ENCODE measurements around the gene SRPK2. TPM values are rescaled to one million over a fixed set of nuclear protein-coding genes. Genes with fewer than 3 reads are reported as not detected.

Gene SRPK2
- polyA plus RNA-seq, 1 donor: 26.7 TPM

- no peaks in the 10 kb centered on the region for H3K27me3 ChIP-seq (ENCODE audit: control insufficient read depth, insufficient read depth, low read length)
- no peak overlapping the region for H3K27ac ChIP-seq (ENCODE audit: low read length)
- WGBS (ENCODE audit: insufficient coverage, low lambda C conversion rate): 100% methylated on average over 2 of the region's 3 CpGs
- no peak for DNase-seq
- no peaks in the 10 kb centered on the region for H3K4me1 ChIP-seq (ENCODE audit: control insufficient read depth, insufficient read depth, low read length)
- no peaks in the 10 kb centered on the region for H3K9me3 ChIP-seq (ENCODE audit: control insufficient read depth, low read depth, low read length)
- no peak overlapping the region for H3K4me3 ChIP-seq (ENCODE audit: low read length)
- no peaks in the 10 kb centered on the region for H3K36me3 ChIP-seq (ENCODE audit: control insufficient read depth, insufficient read depth, low read length)
Measured at GRCh38 chr7:105286441-105286840, 102.3 kb downstream of the SRPK2 start.

GRCh38 chr7:105285118-105285874, 103.4 kb downstream of the SRPK2 start:
- Histone ChIP-seq H3K27ac (ENCODE audit: low read length) (no peak overlapping the region), H3K4me3 (ENCODE audit: low read length) (no peak overlapping the region), H3K9me3 (ENCODE audit: control insufficient read depth, low read depth, low read length) (no peaks in the 10 kb centered on the region), H3K36me3 (ENCODE audit: control insufficient read depth, insufficient read depth, low read length) (no peaks in the 10 kb centered on the region), H3K4me1 (ENCODE audit: control insufficient read depth, insufficient read depth, low read length) (no peaks in the 10 kb centered on the region), H3K27me3 (ENCODE audit: control insufficient read depth, insufficient read depth, low read length) (no peaks in the 10 kb centered on the region)
- 92% methylated on average over 4 of the region's 12 CpGs for WGBS (ENCODE audit: insufficient coverage, low lambda C conversion rate)
- DNase-seq: no peak

- no peak for DNase-seq
- H3K36me3 ChIP-seq (ENCODE audit: control insufficient read depth, insufficient read depth, low read length): no peaks in the 10 kb centered on the region
- H3K9me3 ChIP-seq (ENCODE audit: control insufficient read depth, low read depth, low read length): no peaks in the 10 kb centered on the region
- no peak overlapping the region for H3K27ac ChIP-seq (ENCODE audit: low read length)
- H3K27me3 ChIP-seq (ENCODE audit: control insufficient read depth, insufficient read depth, low read length): no peaks in the 10 kb centered on the region
- 76% methylated on average over 3 of the region's 6 CpGs for WGBS (ENCODE audit: insufficient coverage, low lambda C conversion rate)
- no peaks in the 10 kb centered on the region for H3K4me1 ChIP-seq (ENCODE audit: control insufficient read depth, insufficient read depth, low read length)
- H3K4me3 ChIP-seq (ENCODE audit: low read length): no peak overlapping the region
Measured at GRCh38 chr7:105284014-105284413, 104.7 kb downstream of the SRPK2 start.

GRCh38 chr7:105281966-105282365, 106.8 kb downstream of the SRPK2 start:
- H3K9me3 ChIP-seq (ENCODE audit: control insufficient read depth, low read depth, low read length): no peaks in the 10 kb centered on the region
- no peaks in the 10 kb centered on the region for H3K36me3 ChIP-seq (ENCODE audit: control insufficient read depth, insufficient read depth, low read length)
- no peak overlapping the region for H3K4me3 ChIP-seq (ENCODE audit: low read length)
- 100% methylated on average over 1 of the region's 2 CpGs for WGBS (ENCODE audit: insufficient coverage, low lambda C conversion rate)
- H3K4me1 ChIP-seq (ENCODE audit: control insufficient read depth, insufficient read depth, low read length): no peaks in the 10 kb centered on the region
- H3K27me3 ChIP-seq (ENCODE audit: control insufficient read depth, insufficient read depth, low read length): no peaks in the 10 kb centered on the region
- no peak overlapping the region for H3K27ac ChIP-seq (ENCODE audit: low read length)
- DNase-seq: no peak

- no peak for DNase-seq
- no peaks in the 10 kb centered on the region for H3K9me3 ChIP-seq (ENCODE audit: control insufficient read depth, low read depth, low read length)
- H3K4me1 ChIP-seq (ENCODE audit: control insufficient read depth, insufficient read depth, low read length): no peaks in the 10 kb centered on the region
- no peak overlapping the region for H3K4me3 ChIP-seq (ENCODE audit: low read length)
- H3K27me3 ChIP-seq (ENCODE audit: control insufficient read depth, insufficient read depth, low read length): no peaks in the 10 kb centered on the region
- no CpG with 5 or more reads among the region's 1 CpG for WGBS (ENCODE audit: insufficient coverage, low lambda C conversion rate)
- no peaks in the 10 kb centered on the region for H3K36me3 ChIP-seq (ENCODE audit: control insufficient read depth, insufficient read depth, low read length)
- H3K27ac ChIP-seq (ENCODE audit: low read length): no peak overlapping the region
Measured at GRCh38 chr7:105279688-105280007, 109.1 kb downstream of the SRPK2 start.

GRCh38 chr7:105278973-105279687, 109.6 kb downstream of the SRPK2 start:
- Histone ChIP-seq H3K9me3 (ENCODE audit: control insufficient read depth, low read depth, low read length) (no peaks in the 10 kb centered on the region), H3K27ac (ENCODE audit: low read length) (no peak overlapping the region), H3K4me1 (ENCODE audit: control insufficient read depth, insufficient read depth, low read length) (no peaks in the 10 kb centered on the region), H3K36me3 (ENCODE audit: control insufficient read depth, insufficient read depth, low read length) (no peaks in the 10 kb centered on the region), H3K4me3 (ENCODE audit: low read length) (no peak overlapping the region), H3K27me3 (ENCODE audit: control insufficient read depth, insufficient read depth, low read length) (no peaks in the 10 kb centered on the region)
- no CpG with 5 or more reads among the region's 8 CpGs for WGBS (ENCODE audit: insufficient coverage, low lambda C conversion rate)
- no peak for DNase-seq

GRCh38 chr7:105278565-105278964, 110.2 kb downstream of the SRPK2 start:
- DNase-seq: no peak
- Histone ChIP-seq H3K27ac (ENCODE audit: low read length) (no peak overlapping the region), H3K27me3 (ENCODE audit: control insufficient read depth, insufficient read depth, low read length) (no peaks in the 10 kb centered on the region), H3K36me3 (ENCODE audit: control insufficient read depth, insufficient read depth, low read length) (no peaks in the 10 kb centered on the region), H3K4me1 (ENCODE audit: control insufficient read depth, insufficient read depth, low read length) (no peaks in the 10 kb centered on the region), H3K9me3 (ENCODE audit: control insufficient read depth, low read depth, low read length) (no peaks in the 10 kb centered on the region), H3K4me3 (ENCODE audit: low read length) (no peak overlapping the region)
- WGBS (ENCODE audit: insufficient coverage, low lambda C conversion rate): 95% methylated on average over 5 of the region's 5 CpGs

- Histone ChIP-seq H3K27me3 (ENCODE audit: control insufficient read depth, insufficient read depth, low read length) (no peaks in the 10 kb centered on the region), H3K4me3 (ENCODE audit: low read length) (no peak overlapping the region), H3K36me3 (ENCODE audit: control insufficient read depth, insufficient read depth, low read length) (no peaks in the 10 kb centered on the region), H3K4me1 (ENCODE audit: control insufficient read depth, insufficient read depth, low read length) (no peaks in the 10 kb centered on the region), H3K27ac (ENCODE audit: low read length) (no peak overlapping the region), H3K9me3 (ENCODE audit: control insufficient read depth, low read depth, low read length) (no peaks in the 10 kb centered on the region)
- no peak for DNase-seq
- WGBS (ENCODE audit: insufficient coverage, low lambda C conversion rate): no CpG with 5 or more reads among the region's 6 CpGs
Measured at GRCh38 chr7:105277341-105277740, 111.4 kb downstream of the SRPK2 start.

- WGBS (ENCODE audit: insufficient coverage, low lambda C conversion rate): no CpG with 5 or more reads among the region's 9 CpGs
- H3K27ac ChIP-seq (ENCODE audit: low read length): no peak overlapping the region
- no peaks in the 10 kb centered on the region for H3K27me3 ChIP-seq (ENCODE audit: control insufficient read depth, insufficient read depth, low read length)
- no peaks in the 10 kb centered on the region for H3K9me3 ChIP-seq (ENCODE audit: control insufficient read depth, low read depth, low read length)
- no peak overlapping the region for H3K4me3 ChIP-seq (ENCODE audit: low read length)
- H3K4me1 ChIP-seq (ENCODE audit: control insufficient read depth, insufficient read depth, low read length): peaks cover 5% of the 10 kb centered on the region
- H3K36me3 ChIP-seq (ENCODE audit: control insufficient read depth, insufficient read depth, low read length): no peaks in the 10 kb centered on the region
- no peak for DNase-seq
Measured at GRCh38 chr7:105270117-105270516, 118.6 kb downstream of the SRPK2 start.

GRCh38 chr7:105269397-105269796, 119.3 kb downstream of the SRPK2 start:
- WGBS (ENCODE audit: insufficient coverage, low lambda C conversion rate): 0% methylated on average over 2 of the region's 3 CpGs
- peaks cover 5% of the 10 kb centered on the region for H3K4me1 ChIP-seq (ENCODE audit: control insufficient read depth, insufficient read depth, low read length)
- H3K4me3 ChIP-seq (ENCODE audit: low read length): peak overlapping the region; percentile 44
- H3K36me3 ChIP-seq (ENCODE audit: control insufficient read depth, insufficient read depth, low read length): no peaks in the 10 kb centered on the region
- H3K27me3 ChIP-seq (ENCODE audit: control insufficient read depth, insufficient read depth, low read length): no peaks in the 10 kb centered on the region
- peak overlapping the region; percentile 77 for H3K27ac ChIP-seq (ENCODE audit: low read length)
- DNase-seq: no peak
- no peaks in the 10 kb centered on the region for H3K9me3 ChIP-seq (ENCODE audit: control insufficient read depth, low read depth, low read length)
